ENCODE results near the gene ADM2.
"Not testable (repeated sequence)": the region's sequence is repeated elsewhere in the genome, so short reads cannot be mapped to it uniquely, and the experiment has no call there.

Gene ADM2

GRCh38 chr22:50507991-50508884 lies 26.9 kb downstream of the ADM2 start, which contains the start of gene NCAPH2:
NCAPH2 (plus strand) TSS chr22:50508224; CDS start chr22:50508338, 114 bp downstream.
- peak; percentile 88 for DNase-seq

- DNase-seq = no peak
Observed at GRCh38 chr22:50508897-50509296, 27.6 kb downstream of the ADM2 start.

GRCh38 chr22:50513175-50513574 lies 31.8 kb downstream of the ADM2 start:
- DNase-seq = no peak

GRCh38 chr22:50516068-50516467 lies 34.7 kb downstream of the ADM2 start:
- no peak for DNase-seq

- DNase-seq = no peak
Observed at GRCh38 chr22:50516891-50517290, 35.5 kb downstream of the ADM2 start.

GRCh38 chr22:50517495-50518260 lies 36.3 kb downstream of the ADM2 start:
- no peak for DNase-seq

GRCh38 chr22:50518606-50519005 lies 37.3 kb downstream of the ADM2 start:
- no peak for DNase-seq

GRCh38 chr22:50519151-50519550 lies 37.8 kb downstream of the ADM2 start:
- DNase-seq = no peak

GRCh38 chr22:50520184-50520583 lies 38.8 kb downstream of the ADM2 start:
- not testable (repeated sequence) for DNase-seq

- DNase-seq = no peak
Observed at GRCh38 chr22:50520826-50521453, 39.6 kb downstream of the ADM2 start.

GRCh38 chr22:50521710-50522109 lies 40.4 kb downstream of the ADM2 start:
- DNase-seq = no peak

- DNase-seq = no peak
Observed at GRCh38 chr22:50522208-50522805, 41.0 kb downstream of the ADM2 start.

GRCh38 chr22:50522806-50523438 lies 41.6 kb downstream of the ADM2 start:
- no peak for DNase-seq

GRCh38 chr22:50523458-50523805 lies 42.1 kb downstream of the ADM2 start:
- no peak for DNase-seq

- DNase-seq = no peak
Observed at GRCh38 chr22:50523806-50524675, 42.7 kb downstream of the ADM2 start.

GRCh38 chr22:50524676-50525103 lies 43.3 kb downstream of the ADM2 start:
- no peak for DNase-seq

- peak; percentile 82 for DNase-seq
Observed at GRCh38 chr22:50525104-50525857, 43.9 kb downstream of the ADM2 start, which contains the start of gene SCO2. SCO2 (minus strand) TSS chr22:50525598; CDS start chr22:50524411, 1,187 bp downstream.

- no peak for DNase-seq
Observed at GRCh38 chr22:50525858-50526107, 44.4 kb downstream of the ADM2 start.

GRCh38 chr22:50526108-50526833 lies 44.9 kb downstream of the ADM2 start:
- peak; percentile 41 for DNase-seq

All from NCI-H2107 (cell line).